Tibial nerve (tissue), 3 donors: ENCODE results near the gene DNAH14.

Experiments
- CTCF ChIP-seq, 5 experiments: fragments of 200-600 bp in 3 of 5; fragments of 450-650 bp in 2 of 5; sonication (generic) in 3 of 5; IDR thresholded peaks; one replicate each; pipeline ENCODE4 v1.5.1; 2016 to 2019; ENCODE audit warnings: antibody characterized with exemption in 5 of 5, mild to moderate bottlenecking in 3 of 5, moderate library complexity in 2 of 5
- POLR2A ChIP-seq, 2 donors: fragments of 450-650 bp; IDR thresholded peaks; one replicate each; pipeline ENCODE4 v1.6.1; 2017; ENCODE audit warnings: antibody characterized with exemption in 2 of 2, mild to moderate bottlenecking in 2 of 2, moderate library complexity in 2 of 2

GRCh38 chr1:225137976-225138375 is 208.5 kb downstream of the DNAH14 start:
- no peak for TF ChIP-seq CTCF (IDR thresholded peaks at IDR 0.05)
- TF ChIP-seq POLR2A (IDR thresholded peaks at IDR 0.05): no peak
